ENCODE data around the gene LRP5.
A peak's percentile ranks its signal among the peaks of the same experiment; 100 is the strongest.
"Not testable (repeated sequence)": the region's sequence is repeated elsewhere in the genome, so short reads cannot be mapped to it uniquely, and the experiment has no call there.

The LRP5 gene

DNA sequence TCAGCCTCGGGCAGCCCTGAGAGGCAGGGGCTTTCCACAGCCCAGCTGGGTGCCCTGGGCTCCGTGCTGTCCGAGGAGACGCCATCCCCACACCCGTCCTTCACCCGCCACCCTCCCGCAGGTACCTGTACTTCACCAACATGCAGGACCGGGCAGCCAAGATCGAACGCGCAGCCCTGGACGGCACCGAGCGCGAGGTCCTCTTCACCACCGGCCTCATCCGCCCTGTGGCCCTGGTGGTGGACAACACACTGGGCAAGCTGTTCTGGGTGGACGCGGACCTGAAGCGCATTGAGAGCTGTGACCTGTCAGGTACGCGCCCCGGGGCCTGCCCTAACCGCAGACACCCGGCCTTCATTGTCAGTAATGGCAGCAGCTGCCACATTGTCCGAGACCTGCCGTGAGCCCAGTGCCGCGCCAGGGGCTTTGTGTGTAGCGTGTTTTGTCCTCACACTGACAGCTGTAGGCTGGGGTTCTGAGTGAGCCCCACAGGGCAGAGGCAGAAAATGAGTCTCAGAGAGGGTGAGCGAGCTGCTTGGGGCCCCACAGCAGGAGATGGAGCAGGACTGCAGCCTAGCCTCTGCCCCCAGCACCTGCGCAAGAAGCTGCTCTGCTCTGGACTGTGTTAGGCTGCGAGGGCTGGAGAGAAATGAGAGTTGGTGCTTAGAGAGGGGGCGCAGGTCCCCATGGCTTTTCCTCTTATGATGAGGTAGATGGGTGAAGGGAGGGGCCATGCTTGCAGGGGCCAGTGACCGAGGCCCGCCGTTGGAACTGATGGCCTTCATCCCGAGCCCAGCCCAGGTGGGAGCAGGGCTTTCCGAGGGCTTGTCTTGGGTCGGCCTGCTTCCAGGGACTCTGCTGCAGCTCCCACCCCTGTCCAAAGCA lies 112.8 kb downstream of the LRP5 start:
- 95% methylated on average over 32 to 34 of the region's 40 CpGs for WGBS, 2 experiments (ENCODE audit: insufficient coverage in 2 of 2)
- H3K4me3 ChIP-seq (ENCODE audit: extremely low read depth, insufficient read depth, low read length, poor library complexity, severe bottlenecking) = no peak overlapping the region
- no peak overlapping the region for H3K27ac ChIP-seq (ENCODE audit: low read depth, low read length, severe bottlenecking)
- H3K4me1 ChIP-seq (ENCODE audit: control insufficient read depth, insufficient read depth, low read length, poor library complexity, severe bottlenecking) = no peaks in the 10 kb centered on the region
- H3K36me3 ChIP-seq (ENCODE audit: control insufficient read depth, insufficient read depth, low read length) = peaks cover 56% of the 10 kb centered on the region
- H3K9me3 ChIP-seq (ENCODE audit: control insufficient read depth, low read length) = peaks cover 14% of the 10 kb centered on the region

DNA sequence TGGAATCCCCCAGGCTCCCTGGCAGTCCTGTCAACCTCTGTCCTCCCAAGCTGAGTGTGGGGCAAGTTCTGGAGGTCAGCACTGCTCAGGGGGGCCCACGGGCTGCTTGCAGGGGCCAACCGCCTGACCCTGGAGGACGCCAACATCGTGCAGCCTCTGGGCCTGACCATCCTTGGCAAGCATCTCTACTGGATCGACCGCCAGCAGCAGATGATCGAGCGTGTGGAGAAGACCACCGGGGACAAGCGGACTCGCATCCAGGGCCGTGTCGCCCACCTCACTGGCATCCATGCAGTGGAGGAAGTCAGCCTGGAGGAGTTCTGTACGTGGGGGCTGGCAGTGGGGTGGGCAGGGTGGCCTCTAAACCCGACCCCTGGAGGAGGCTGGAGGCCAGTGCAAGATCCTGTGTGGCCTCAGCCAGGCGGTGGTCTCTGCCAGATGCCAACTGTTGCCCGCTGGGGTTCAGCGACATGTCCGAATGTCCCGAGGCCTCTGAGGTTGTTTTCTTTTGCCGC lies 113.5 kb downstream of the LRP5 start:
- Histone ChIP-seq H3K4me3 (ENCODE audit: extremely low read depth, insufficient read depth, low read length, poor library complexity, severe bottlenecking) (no peak overlapping the region), H3K27ac (ENCODE audit: low read depth, low read length, severe bottlenecking) (no peak overlapping the region), H3K36me3 (ENCODE audit: control insufficient read depth, insufficient read depth, low read length) (peaks cover 63% of the 10 kb centered on the region), H3K9me3 (ENCODE audit: control insufficient read depth, low read length) (peaks cover 14% of the 10 kb centered on the region), H3K4me1 (ENCODE audit: control insufficient read depth, insufficient read depth, low read length, poor library complexity, severe bottlenecking) (no peaks in the 10 kb centered on the region)
- WGBS, 2 experiments (ENCODE audit: insufficient coverage in 2 of 2) = 93 to 94% methylated on average over 18 to 21 of the region's 21 CpGs

DNA sequence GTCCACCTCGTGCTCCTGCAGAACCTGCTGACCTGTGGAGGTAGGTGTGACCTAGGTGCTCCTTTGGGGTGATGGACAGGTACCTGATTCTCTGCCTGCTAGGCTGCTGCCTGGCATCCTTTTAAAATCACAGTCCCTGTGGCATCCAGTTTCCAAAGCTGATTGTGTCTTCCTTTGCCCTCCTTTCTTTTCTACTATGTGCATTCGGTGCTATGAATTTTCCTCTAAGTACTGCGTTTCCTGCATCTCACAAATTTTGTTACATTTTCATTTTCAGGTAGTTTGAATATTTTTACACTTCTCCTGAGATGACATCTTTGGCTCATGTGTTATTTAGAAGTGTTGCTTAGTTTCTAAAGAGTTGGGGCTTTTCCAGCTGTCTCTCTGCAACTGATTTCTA lies 117.3 kb downstream of the LRP5 start:
- no peak overlapping the region for H3K27ac ChIP-seq (ENCODE audit: low read depth, low read length, severe bottlenecking)
- no peak overlapping the region for H3K4me3 ChIP-seq (ENCODE audit: extremely low read depth, insufficient read depth, low read length, poor library complexity, severe bottlenecking)
- peaks cover 14% of the 10 kb centered on the region for H3K9me3 ChIP-seq (ENCODE audit: control insufficient read depth, low read length)
- no peaks in the 10 kb centered on the region for H3K4me1 ChIP-seq (ENCODE audit: control insufficient read depth, insufficient read depth, low read length, poor library complexity, severe bottlenecking)
- peaks cover 82% of the 10 kb centered on the region for H3K36me3 ChIP-seq (ENCODE audit: control insufficient read depth, insufficient read depth, low read length)
- WGBS, 2 experiments (ENCODE audit: insufficient coverage in 2 of 2) = 90 to 100% methylated on average over 2 to 3 of the region's 3 CpGs

DNA sequence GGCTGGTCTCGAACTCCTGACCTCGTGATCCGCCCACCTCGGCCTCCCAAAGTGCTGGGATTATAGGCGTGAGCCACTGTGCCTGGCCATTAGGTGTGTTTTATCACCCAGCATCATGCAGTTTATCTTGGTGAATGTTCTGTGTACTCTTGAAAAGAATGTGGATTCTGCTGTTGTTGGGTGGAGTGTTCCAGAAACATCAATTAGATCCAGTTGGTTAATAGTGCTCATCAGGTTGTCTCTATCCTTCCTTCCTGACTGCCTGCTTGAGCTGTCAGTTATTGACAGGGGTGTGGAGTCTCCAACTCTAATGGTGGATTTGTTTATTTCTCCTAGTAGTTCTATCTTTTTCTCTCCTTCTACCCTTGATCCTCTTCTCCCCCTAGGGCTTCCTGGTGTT lies 118.0 kb downstream of the LRP5 start:
- H3K4me3 ChIP-seq (ENCODE audit: extremely low read depth, insufficient read depth, low read length, poor library complexity, severe bottlenecking) = no peak overlapping the region
- 95 to 100% methylated on average over 1 to 4 of the region's 5 CpGs for WGBS, 2 experiments (ENCODE audit: insufficient coverage in 2 of 2)
- H3K9me3 ChIP-seq (ENCODE audit: control insufficient read depth, low read length) = peaks cover 14% of the 10 kb centered on the region
- H3K27ac ChIP-seq (ENCODE audit: low read depth, low read length, severe bottlenecking) = no peak overlapping the region
- H3K4me1 ChIP-seq (ENCODE audit: control insufficient read depth, insufficient read depth, low read length, poor library complexity, severe bottlenecking) = no peaks in the 10 kb centered on the region
- H3K36me3 ChIP-seq (ENCODE audit: control insufficient read depth, insufficient read depth, low read length) = peaks cover 84% of the 10 kb centered on the region

DNA sequence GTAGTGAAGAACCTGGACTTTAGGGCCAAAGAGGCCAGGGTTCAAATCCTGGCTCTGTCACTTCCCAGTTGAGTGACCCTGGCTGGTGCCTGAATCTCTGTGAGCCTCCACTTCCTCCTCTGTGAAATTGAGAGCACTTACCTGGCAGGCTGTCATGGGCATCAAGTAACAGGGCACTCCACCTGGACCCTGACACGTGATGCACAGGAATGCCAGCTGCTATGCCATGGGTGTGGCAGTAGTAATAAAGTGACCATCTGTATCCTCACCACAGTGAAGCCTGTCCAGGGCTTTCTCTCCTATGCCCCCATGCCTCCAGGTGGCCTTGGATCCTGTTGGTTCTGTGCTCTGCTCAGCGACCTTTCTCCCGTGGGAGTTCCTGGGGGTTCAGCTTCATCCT lies 118.4 kb downstream of the LRP5 start:
- WGBS, 2 experiments (ENCODE audit: insufficient coverage in 2 of 2) = 93 to 100% methylated on average over 2 to 3 of the region's 3 CpGs
- H3K4me1 ChIP-seq (ENCODE audit: control insufficient read depth, insufficient read depth, low read length, poor library complexity, severe bottlenecking) = no peaks in the 10 kb centered on the region
- H3K9me3 ChIP-seq (ENCODE audit: control insufficient read depth, low read length) = peaks cover 14% of the 10 kb centered on the region
- peaks cover 84% of the 10 kb centered on the region for H3K36me3 ChIP-seq (ENCODE audit: control insufficient read depth, insufficient read depth, low read length)
- no peak overlapping the region for H3K4me3 ChIP-seq (ENCODE audit: extremely low read depth, insufficient read depth, low read length, poor library complexity, severe bottlenecking)
- H3K27ac ChIP-seq (ENCODE audit: low read depth, low read length, severe bottlenecking) = no peak overlapping the region

DNA sequence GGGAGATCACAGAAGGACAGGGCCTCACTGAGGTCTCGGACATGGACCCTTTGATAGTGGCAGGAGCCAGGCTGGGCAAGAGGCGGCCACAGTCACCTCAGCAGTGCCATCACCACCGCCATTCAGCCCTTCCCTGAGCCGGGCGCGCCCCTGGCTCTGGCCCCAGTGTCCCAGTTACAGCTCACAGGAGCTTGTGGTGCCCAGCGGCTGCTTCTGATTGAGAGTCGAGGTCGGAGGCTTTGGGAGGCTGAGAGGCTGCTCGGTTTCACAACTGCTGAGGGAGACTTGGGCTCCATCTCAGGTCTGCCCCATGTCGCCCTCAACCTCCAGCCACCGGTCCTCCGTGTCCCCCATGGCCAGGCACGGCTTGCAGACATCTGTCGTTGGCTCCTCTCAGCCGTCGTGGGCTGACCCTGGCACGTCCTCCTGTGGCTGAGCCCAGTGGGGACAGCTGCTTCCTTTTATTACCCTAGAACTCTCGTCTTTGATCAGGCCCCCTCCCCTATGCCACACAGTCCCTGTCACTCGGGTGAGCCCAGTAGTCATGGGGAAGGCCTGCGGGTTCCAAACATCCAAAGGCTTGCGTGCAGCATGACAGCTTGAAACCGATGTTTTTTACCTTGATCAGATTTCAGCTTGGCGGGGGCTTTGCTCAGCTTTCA lies 119.7 kb downstream of the LRP5 start:
- peaks cover 73% of the 10 kb centered on the region for H3K36me3 ChIP-seq (ENCODE audit: control insufficient read depth, insufficient read depth, low read length)
- H3K4me1 ChIP-seq (ENCODE audit: control insufficient read depth, insufficient read depth, low read length, poor library complexity, severe bottlenecking) = peaks cover 11% of the 10 kb centered on the region
- peaks cover 14% of the 10 kb centered on the region for H3K9me3 ChIP-seq (ENCODE audit: control insufficient read depth, low read length)
- H3K27ac ChIP-seq (ENCODE audit: low read depth, low read length, severe bottlenecking) = no peak overlapping the region
- WGBS, 2 experiments (ENCODE audit: insufficient coverage in 2 of 2) = 91 to 95% methylated on average over 22 to 24 of the region's 24 CpGs
- no peak overlapping the region for H3K4me3 ChIP-seq (ENCODE audit: extremely low read depth, insufficient read depth, low read length, poor library complexity, severe bottlenecking)

DNA sequence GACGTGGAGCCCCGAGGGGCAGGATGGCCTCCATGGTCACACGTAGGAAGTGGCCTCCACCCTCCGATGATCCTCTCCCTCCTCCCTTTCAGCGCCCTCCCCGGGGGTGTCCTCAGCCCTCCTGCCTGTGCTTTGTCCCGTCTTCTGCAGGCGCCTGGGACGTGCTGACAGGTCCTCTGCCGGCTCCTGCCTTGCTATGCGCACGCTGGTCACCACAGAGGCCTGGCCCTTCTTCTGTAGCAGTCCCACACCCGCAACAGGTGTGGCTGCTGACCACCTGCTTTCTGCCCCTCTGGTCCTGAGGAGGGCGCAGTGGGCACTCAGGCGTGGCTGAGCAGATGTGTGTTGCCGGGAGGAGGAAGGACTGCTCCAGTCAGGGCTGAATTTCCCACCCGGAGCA lies 120.5 kb downstream of the LRP5 start:
- H3K36me3 ChIP-seq (ENCODE audit: control insufficient read depth, insufficient read depth, low read length) = peaks cover 67% of the 10 kb centered on the region
- WGBS, 2 experiments (ENCODE audit: insufficient coverage in 2 of 2) = 92 to 93% methylated on average over 11 to 17 of the region's 17 CpGs
- peaks cover 19% of the 10 kb centered on the region for H3K4me1 ChIP-seq (ENCODE audit: control insufficient read depth, insufficient read depth, low read length, poor library complexity, severe bottlenecking)
- H3K9me3 ChIP-seq (ENCODE audit: control insufficient read depth, low read length) = peaks cover 14% of the 10 kb centered on the region
- H3K27ac ChIP-seq (ENCODE audit: low read depth, low read length, severe bottlenecking) = no peak overlapping the region
- no peak overlapping the region for H3K4me3 ChIP-seq (ENCODE audit: extremely low read depth, insufficient read depth, low read length, poor library complexity, severe bottlenecking)

DNA sequence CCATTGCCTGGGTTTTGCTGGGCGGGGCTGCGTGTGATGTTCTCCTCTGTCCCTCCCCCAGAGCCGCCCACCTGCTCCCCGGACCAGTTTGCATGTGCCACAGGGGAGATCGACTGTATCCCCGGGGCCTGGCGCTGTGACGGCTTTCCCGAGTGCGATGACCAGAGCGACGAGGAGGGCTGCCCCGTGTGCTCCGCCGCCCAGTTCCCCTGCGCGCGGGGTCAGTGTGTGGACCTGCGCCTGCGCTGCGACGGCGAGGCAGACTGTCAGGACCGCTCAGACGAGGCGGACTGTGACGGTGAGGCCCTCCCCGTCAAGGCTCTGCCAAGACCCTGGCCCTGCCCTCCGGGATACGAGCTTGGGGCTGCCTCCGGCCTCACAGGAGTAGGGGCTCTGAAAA lies 121.2 kb downstream of the LRP5 start:
- Histone ChIP-seq H3K9me3 (ENCODE audit: control insufficient read depth, low read length) (peaks cover 9% of the 10 kb centered on the region), H3K4me1 (ENCODE audit: control insufficient read depth, insufficient read depth, low read length, poor library complexity, severe bottlenecking) (peaks cover 22% of the 10 kb centered on the region), H3K36me3 (ENCODE audit: control insufficient read depth, insufficient read depth, low read length) (peaks cover 66% of the 10 kb centered on the region), H3K27ac (ENCODE audit: low read depth, low read length, severe bottlenecking) (no peak overlapping the region), H3K4me3 (ENCODE audit: extremely low read depth, insufficient read depth, low read length, poor library complexity, severe bottlenecking) (no peak overlapping the region)
- WGBS, 2 experiments (ENCODE audit: insufficient coverage in 2 of 2) = 98% methylated on average over 28 to 31 of the region's 31 CpGs

DNA sequence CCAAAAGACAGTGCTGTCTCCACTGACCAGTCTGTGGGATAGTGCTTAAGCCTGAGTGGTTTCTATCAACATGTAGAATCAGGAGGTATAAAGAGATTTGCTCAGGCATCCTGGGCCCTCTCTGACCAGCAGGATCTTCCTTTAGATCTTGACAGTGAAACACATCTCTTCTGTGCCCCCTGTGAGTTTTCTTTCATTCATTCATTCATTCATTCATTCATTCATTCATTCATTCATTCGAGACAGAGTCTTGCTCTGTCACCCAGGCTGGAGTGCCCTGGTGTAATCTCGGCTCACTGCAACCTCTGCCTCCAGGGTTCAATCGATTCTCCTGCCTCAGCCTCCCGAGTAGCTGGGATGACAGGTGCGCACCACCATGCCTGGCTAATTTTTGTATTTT lies 121.8 kb downstream of the LRP5 start:
- Histone ChIP-seq H3K36me3 (ENCODE audit: control insufficient read depth, insufficient read depth, low read length) (peaks cover 66% of the 10 kb centered on the region), H3K4me1 (ENCODE audit: control insufficient read depth, insufficient read depth, low read length, poor library complexity, severe bottlenecking) (peaks cover 22% of the 10 kb centered on the region)
- 91 to 97% methylated on average over 3 to 5 of the region's 5 CpGs for WGBS, 2 experiments (ENCODE audit: insufficient coverage in 2 of 2)
- H3K9me3 ChIP-seq (ENCODE audit: control insufficient read depth, low read length); H3K4me3 ChIP-seq (ENCODE audit: extremely low read depth, insufficient read depth, low read length, poor library complexity, severe bottlenecking); H3K27ac ChIP-seq (ENCODE audit: low read depth, low read length, severe bottlenecking): not testable (repeated sequence)

DNA sequence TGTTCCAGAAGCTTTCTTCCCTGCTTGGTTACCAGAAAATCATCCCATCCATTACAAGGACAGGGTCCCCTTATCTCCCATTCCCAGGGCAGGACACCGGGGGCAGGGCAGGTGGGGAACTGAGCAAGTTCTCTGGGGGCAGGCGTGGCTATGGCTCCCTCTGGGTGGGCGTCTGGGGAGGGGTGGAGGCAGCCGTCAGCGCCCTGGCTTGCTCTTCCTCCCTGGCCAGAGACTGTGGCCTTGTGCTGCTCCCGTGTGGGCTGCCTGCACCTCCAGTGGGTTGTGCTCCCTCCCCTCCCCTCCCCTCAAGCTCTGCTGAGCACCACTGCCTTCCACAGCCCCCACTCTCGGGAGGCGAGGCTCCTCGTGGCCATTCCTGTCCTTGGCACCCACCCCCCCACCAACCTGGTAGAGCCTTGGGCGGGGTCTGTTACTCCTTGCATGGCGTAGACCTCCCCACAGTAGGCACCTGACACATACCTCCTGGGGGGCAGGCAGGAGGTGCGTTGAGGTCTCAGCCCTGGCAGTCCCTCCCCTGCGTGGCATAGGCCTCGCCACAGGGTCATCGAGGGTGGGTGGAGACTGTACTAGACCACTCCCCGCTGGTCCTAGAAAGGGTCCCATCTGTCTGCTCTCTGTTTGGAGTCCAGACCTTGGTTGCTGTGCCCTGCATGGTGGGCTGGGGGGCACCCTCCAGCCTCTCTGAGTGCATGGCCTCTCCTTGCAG lies 123.9 kb downstream of the LRP5 start:
- Histone ChIP-seq H3K4me3 (ENCODE audit: extremely low read depth, insufficient read depth, low read length, poor library complexity, severe bottlenecking) (no peak overlapping the region), H3K27ac (ENCODE audit: low read depth, low read length, severe bottlenecking) (peak overlapping the region; percentile 85), H3K9me3 (ENCODE audit: control insufficient read depth, low read length) (no peaks in the 10 kb centered on the region), H3K4me1 (ENCODE audit: control insufficient read depth, insufficient read depth, low read length, poor library complexity, severe bottlenecking) (peaks cover 22% of the 10 kb centered on the region), H3K36me3 (ENCODE audit: control insufficient read depth, insufficient read depth, low read length) (peaks cover 49% of the 10 kb centered on the region)
- 88 to 95% methylated on average over 6 to 14 of the region's 16 CpGs for WGBS, 2 experiments (ENCODE audit: insufficient coverage in 2 of 2)

Measured in mesodermal cell (in vitro differentiated cells).